C4-2B (cell line): ENCODE results near the gene XYLT1.

ENCODE experiments used
- ZFX ChIP-seq: fragments of 450-650 bp; IDR thresholded peaks from 2 replicates; pipeline ENCODE4 v1.6.1; 2017
- TF ChIP-seq, protein P1 (sequence below): fragments of 450-650 bp; conservative IDR thresholded peaks from 2 replicates; pipeline ENCODE4 v1.5.1; 2017; ENCODE audit warnings: mild to moderate bottlenecking

DNA sequence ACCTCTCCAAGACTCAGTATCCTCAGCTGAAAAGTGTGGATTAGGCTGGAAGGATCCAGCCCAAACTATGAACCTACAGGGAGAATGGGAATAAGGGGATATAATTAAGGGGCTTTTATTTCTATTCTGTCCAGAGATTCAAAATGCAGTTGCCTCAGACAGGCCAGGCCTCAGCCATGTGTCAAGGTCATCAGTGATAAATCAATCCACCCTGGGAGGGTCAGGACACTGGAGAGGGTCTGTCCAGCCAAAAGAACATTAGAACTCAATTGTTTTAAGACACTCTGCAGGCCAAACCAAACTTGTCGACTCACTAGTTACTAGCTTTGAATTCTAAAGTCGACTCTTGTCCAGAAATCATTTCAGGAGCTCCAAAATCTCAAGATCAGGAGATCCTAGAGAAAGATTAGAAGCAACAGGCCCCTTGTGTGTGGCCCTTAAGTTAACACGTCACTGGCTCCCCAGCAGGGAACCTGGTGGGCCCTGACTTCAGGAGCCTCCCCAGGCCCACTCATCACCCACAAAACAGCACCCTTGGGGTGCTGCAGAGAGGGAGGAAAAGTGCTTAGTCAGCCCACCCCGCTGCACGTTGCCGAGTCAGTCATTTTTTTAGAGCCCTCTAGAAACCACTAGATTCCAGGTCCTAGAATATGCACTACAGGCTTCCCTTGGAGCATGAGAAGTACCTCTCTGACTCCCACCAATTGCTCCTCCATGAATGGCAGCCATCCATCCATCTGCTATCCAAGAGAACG lies 156.8 kb downstream of the XYLT1 start:
- TF ChIP-seq, protein P1, sequence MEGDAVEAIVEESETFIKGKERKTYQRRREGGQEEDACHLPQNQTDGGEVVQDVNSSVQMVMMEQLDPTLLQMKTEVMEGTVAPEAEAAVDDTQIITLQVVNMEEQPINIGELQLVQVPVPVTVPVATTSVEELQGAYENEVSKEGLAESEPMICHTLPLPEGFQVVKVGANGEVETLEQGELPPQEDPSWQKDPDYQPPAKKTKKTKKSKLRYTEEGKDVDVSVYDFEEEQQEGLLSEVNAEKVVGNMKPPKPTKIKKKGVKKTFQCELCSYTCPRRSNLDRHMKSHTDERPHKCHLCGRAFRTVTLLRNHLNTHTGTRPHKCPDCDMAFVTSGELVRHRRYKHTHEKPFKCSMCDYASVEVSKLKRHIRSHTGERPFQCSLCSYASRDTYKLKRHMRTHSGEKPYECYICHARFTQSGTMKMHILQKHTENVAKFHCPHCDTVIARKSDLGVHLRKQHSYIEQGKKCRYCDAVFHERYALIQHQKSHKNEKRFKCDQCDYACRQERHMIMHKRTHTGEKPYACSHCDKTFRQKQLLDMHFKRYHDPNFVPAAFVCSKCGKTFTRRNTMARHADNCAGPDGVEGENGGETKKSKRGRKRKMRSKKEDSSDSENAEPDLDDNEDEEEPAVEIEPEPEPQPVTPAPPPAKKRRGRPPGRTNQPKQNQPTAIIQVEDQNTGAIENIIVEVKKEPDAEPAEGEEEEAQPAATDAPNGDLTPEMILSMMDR: no peak
- no peak for TF ChIP-seq ZFX
